KBM-7 (cell line): Measurements from ENCODE around the gene EPN1.

ENCODE experiments used
- DNase-seq: peaks from one replicate; pipeline ENCODE4 v3.0.0-alpha.2; 2015
- in situ Hi-C: fragments of 300-500 bp; cut with MboI; formaldehyde crosslinking; loops from 2 replicates; pipeline ENCODE4 v1.14.3; 2020; ENCODE audit warnings: low sequenced_read_pairs, low pct_unique_long_range_greater_than_20kb, mixed read lengths

Gene EPN1

DNA sequence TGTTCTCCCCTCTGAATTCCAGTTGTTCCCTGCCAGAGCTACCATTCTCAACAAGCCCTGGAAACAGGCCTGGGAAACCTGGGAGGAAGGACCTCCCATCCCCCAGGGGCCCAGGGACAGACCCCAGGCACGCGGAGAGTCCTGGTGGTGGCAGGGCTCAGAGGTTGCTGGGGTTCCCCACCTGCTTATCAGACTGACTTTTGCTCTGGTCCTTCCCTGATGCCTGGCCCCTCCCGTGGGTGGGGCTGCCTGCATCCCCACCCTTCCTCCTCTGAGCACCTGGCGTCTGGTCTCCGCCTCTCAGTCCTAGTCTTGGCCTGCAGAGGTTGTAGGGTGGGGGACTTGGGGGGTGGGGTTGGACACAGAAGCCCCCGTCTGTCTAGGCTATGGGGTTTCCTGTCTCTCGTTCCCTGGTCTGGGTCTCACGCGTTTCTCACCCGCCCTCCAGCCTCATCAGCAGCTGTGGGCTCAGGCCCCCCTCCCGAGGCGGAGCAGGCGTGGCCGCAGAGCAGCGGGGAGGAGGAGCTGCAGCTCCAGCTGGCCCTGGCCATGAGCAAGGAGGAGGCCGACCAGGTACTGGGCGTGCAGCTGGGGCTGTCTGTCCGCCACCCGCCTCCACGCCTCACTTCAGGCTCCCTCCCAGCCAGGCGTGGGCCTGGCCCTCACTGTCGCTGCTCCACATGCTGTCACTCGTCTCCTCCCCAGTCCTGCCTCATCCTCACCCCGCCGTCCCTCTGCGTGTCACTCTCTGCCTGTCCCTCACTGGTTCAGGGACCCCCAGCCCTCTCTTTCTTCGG is 13.6 kb downstream of the EPN1 start:
- DNase-seq, result no peak
- in situ Hi-C loops, result no loop called here

DNA sequence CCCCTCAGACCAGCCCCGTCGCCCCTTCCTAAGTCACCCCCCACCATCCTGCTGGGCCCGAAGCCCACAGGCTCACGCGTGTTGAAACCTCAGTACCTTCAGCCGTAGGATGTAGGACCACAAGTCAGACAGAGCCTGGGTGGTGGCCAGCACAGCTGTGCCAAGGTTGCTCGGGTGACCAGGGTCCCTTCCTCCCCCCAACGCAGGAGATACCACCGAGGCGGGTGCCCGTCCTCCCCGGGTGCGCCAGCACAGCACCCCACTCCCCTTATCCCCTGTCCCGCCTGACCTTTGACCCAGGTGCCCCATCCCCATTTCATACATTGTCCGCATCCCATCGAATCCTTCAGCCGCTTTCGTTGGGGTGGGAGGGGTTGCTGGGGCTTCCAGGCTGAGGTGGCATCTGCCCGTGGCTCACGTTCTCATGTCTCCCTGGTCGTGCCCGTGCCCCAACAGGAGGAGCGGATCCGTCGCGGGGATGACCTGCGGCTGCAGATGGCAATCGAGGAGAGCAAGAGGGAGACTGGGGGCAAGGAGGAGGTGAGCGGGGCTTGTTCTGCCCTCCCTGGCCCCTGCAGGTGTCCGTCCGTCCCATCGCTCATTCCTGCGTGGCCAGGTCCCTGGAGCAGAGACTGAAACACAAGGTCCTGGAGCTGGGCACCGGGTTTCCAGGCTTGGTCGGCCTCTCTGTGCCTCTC is 14.5 kb downstream of the EPN1 start:
- DNase-seq, result no peak
- in situ Hi-C loops, result no loop called here

DNA sequence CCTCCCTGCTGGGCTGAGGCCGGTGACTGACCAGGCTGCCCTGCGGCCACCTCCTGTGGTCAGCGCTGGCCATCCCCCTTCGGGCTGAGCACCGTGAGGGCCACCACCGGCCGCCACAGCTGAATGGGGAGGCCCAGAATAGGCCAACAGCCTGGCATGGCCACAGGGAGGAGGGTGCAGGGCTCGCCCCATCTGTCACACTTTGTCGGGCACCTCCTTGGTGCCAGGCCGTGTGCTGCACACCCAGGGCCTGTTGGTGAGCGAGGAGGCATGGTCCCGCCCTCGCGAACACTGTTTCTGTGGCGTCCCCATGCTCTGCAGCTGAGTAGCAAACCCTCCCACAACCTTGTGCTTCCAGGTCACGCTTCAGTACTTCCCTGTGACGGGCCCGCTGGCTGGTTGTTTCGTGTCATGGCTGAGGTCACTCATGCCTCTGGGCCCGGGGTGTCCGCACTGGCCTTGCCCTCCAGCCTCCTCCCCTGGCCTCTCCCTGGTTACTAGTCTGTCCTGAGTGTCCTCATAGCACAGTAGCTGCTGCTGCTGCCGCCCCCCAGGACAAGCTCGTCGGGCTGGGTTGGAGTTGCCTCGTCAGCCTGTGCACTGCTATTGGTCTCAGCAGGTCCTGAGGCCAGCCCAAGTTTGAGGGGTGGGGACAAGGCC is 15.2 kb downstream of the EPN1 start:
- no peak for DNase-seq
- in situ Hi-C loops, result no loop called here

DNA sequence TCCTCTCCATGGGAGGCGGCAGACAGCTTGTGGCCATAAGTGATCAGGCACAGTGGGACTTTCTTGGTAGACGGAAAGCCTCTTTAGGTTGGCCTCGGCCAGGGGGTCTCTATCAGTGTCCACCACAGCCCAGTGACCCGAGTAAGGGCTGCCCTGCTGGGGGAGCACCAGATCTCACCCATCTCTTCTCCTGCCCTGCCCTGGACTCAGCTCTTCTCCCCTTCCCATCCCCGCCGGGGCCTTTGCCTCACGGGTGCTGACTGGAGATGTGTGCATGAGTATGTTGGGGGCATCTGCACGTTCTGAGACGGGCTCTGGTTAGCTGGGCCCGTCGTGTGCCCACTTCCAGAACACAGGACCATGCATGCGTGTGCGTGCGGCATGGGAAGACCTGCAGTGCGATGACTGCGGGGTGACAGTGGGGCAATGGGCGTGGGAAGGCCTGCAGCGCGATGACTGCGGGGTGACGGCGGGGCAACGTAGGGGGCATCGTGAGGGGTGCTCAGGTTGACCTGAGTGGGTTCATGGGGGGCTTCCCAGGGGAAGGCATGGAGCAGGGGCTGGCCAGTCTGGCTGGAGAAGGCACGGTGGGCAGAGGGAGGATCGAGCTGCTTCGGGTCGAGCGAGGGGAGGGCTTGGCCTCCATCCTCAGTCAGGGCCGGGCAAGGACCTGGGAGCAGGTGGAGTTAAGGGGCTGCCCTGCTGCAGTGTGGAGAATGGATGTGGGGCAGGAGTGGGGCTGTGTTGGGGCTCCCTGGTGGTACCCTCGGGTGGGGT is 15.9 kb downstream of the EPN1 start:
- no peak for DNase-seq
- in situ Hi-C loops, result no loop called here

DNA sequence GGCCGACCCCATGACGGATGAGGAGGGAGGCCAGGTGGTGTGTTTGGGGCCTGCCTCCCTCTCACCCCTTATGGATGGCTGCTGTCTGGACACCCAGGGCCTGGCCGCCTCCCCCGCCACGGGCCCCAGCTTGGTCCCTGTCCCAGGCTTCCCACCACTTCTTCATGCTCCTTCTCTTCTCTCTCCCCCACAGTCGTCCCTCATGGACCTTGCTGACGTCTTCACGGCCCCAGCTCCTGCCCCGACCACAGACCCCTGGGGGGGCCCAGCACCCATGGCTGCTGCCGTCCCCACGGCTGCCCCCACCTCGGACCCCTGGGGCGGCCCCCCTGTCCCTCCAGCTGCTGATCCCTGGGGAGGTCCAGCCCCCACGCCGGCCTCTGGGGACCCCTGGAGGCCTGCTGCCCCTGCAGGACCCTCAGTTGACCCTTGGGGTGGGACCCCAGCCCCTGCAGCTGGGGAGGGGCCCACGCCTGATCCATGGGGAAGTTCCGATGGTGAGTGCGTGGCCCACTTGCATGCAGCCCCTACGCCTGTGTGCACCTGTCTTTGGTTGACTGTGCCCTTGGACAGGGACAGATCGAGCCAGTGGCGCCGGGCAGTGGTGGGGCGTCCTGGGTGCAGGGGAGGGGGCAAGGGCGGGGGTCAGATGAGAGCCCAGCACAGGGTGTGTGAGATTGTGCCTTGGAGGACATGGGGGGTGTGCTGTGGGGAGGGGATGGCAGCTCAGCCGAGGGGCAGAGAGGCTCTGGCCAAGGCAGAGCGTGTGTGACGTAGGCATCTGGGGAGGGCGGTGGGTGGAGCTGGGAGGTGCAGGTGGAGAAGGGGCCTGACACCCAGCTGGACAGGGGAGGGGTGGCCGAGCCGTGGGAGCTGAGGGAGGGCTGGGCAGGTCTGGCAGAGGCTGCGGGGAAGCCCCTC is 16.8 kb downstream of the EPN1 start:
- in situ Hi-C loops, result no loop called here
- no peak for DNase-seq

DNA sequence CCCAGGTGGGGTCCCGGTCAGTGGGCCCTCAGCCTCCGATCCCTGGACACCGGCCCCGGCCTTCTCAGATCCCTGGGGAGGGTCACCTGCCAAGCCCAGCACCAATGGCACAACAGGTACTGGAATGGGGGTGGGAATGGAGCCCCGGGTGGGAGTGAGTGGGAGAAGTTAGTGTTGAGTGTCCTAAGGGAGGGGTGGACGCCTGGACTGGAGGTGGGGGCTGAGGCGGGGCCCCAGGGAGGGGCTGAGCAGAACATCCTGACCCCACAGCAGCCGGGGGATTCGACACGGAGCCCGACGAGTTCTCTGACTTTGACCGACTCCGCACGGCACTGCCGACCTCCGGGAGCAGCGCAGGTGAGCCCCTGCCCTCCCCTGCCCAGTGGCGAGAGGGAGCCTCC is 17.7 kb downstream of the EPN1 start:
- no peak for DNase-seq
- in situ Hi-C loops, result no loop called here

DNA sequence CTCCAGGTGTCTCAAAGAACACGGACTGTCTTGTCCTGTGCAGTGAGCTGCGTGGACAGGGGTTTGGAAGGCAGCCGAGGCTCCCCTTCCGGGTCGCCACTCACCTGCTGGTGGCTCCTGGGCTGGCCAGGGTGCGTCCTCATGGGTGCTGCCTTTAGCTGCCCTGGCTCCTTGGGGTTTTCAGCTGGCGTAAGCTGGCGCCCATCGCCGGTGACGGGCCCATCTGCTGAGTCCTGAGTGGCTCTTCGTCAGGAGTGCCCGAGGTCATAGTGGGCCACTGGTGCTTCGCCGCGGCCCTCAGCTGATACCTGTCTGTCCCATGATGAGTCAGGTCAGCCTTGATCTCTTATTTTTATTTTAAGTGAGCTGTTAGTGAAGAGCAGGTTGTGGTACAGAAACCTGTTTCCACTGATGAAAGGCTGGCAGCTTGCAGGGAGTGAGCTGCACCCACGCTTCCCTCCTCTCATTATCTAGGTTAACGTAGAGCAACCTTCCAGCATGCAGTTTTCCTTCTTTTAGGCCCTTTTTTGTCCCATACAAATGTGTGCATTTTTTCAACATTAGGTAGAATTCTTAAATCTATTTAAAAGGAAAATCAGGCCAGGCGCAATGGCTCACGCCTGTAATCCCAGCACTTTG is 18.4 kb downstream of the EPN1 start:
- in situ Hi-C loops, result no loop called here
- DNase-seq, result no peak

DNA sequence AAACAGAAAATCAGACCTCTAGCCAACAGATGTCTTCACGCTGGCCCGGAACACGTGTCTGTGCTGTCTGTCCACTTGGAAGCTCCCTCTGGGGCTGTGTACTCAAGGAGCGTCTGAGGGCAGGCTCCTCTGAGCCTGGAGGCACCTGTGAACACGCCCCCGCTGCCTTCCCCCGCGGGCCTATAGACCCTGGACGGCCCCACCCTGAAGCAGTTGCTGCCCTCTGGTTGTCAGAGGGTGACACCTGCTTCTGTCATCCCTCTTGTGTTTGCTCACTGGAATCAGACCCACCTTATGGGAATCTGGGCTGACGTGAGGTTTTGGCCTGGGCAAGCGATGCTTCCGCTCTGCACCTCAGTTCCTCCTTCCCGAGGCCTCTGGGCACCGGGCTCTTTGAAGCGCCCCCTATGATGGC is 19.2 kb downstream of the EPN1 start:
- in situ Hi-C loops, result no loop called here
- no peak for DNase-seq

DNA sequence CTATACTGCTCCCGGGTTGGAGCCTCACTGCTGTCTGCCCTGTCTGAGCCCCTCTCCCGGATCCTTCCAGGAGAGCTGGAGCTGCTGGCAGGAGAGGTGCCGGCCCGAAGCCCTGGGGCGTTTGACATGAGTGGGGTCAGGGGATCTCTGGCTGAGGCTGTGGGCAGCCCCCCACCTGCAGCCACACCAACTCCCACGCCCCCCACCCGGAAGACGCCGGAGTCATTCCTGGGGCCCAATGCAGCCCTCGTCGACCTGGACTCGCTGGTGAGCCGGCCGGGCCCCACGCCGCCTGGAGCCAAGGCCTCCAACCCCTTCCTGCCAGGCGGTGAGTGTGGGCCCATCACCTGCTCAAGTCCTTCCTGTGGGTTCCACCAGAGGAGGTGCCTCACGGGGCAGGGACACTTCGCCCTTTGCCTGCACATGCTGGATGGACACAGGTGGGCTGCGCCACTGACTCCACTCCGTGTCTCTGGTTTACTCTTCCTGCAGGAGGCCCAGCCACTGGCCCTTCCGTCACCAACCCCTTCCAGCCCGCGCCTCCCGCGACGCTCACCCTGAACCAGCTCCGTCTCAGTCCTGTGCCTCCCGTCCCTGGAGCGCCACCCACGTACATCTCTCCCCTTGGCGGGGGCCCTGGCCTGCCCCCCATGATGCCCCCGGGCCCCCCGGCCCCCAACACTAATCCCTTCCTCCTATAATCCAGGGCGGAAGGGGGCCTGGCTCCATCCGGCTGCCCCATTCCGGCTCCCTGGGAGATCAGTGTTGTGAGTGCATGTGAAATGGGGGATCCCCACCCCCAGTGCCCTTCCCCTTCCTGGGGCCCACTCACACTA is 19.8 kb downstream of the EPN1 start:
- no peak for DNase-seq
- in situ Hi-C loops, result no loop called here

DNA sequence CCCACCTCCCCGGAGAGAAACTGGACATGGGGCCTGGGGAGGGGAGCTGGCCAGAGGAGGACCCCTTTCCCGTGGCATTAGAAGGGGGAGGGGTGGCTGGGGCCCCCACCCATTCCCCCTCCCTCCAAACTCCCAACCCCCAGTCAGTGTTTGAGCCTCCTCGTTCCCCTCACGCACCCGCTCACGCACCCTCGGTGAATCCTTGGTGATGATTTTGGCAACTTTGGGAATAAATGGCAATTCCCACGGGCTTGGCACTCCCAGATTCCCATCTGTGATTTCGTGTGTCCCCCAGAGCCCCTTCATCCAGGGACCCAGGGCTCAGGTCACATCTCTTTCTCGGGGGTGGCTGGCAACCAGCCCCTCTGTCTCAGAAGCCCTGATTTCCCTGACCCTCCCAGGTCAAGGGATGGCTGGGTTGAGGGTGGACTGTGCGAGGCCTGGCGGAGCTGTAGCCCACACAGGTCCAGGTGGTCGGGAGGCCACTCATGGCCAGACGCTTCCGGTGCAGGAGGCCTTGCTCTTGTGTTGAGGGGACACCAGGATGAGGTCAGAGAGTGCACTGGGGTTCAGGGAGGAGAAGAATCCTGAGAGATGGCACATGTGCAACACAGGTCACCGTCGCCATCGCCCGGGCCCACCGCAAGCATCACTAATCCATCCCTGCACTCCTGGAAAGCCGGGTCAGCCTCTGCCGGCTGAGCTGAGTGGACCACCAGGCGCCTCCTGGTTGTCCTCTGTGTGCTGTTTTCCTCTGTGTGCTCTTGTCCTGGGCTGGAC is 20.7 kb downstream of the EPN1 start:
- in situ Hi-C loops, result no loop called here
- no peak for DNase-seq

DNA sequence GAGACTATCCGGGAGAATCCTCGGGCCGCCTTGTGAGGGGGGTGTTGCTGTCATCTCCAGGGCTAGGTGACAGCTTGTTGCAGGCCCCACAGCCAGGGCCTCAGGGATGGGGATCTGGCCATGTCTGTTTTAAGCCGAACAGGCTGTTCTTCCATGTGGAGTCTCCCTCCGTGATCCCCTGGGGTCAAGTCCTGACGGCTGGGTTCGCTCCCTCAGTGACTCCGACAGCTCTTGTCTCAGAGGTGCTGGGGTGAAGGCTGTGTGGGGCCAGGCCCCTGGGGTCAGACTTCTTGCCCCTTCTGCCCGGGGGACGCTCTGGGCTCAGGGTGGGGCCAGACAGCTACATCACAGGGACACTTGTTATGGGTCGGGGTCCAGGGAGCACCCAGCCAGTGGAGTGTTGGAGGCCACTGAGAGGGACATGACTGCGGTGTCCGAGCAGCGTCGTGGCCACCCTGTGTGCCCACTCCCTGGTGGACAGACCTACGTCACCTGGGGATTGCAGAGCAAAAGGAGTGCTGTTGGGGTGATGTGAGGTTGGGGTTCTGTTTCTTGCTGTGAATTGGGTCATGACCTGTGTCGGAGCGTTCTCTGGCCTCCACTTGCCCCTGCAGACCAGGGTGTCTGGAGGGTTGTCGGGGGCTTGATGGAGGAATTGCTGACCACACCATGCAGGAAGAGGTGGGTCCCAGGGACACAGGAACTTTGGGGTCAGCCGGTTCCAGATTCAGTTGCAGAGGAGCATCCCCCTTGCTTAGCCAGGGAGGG is 21.5 kb downstream of the EPN1 start:
- in situ Hi-C loops, result no loop called here
- no peak for DNase-seq

DNA sequence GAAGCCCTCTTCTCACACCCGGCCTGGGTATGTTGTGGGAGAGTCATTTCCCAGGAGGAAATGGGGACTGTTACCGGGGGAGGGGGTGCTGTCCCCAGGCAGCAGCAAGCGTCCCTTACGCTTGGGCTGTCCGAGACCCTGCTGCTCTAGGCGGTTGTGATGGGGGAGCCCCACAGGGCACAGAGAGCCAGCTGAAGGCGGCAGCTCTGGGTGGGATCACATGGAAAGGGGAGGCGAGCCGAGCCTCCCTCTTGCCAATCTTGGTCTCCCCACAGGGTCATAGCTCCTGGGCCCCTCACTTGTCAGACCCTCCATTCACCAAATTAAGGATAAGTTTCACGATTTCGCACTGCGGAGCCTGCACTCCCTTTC is 22.0 kb downstream of the EPN1 start:
- DNase-seq, result no peak
- in situ Hi-C loops, result no loop called here

DNA sequence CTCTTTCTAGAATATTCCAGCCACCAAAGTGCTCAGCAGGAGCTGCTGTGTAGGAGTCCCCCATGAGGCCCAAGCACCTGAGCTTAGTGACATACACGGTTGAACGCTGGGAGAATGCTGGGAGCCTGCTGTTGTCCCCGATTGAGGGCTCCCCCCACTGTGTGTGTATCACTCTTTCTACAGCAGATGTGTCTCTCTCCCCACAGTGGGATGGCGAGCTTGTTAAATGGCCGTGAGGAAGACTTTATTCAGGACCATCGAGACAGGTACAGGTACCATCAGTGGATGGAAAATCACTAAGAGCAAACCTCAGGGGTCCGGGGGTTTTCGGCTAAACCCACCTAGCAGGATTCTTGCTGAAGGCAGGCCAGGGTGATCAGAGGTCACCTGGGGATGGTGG is 22.7 kb downstream of the EPN1 start:
- in situ Hi-C loops, result no loop called here
- DNase-seq, result no peak

DNA sequence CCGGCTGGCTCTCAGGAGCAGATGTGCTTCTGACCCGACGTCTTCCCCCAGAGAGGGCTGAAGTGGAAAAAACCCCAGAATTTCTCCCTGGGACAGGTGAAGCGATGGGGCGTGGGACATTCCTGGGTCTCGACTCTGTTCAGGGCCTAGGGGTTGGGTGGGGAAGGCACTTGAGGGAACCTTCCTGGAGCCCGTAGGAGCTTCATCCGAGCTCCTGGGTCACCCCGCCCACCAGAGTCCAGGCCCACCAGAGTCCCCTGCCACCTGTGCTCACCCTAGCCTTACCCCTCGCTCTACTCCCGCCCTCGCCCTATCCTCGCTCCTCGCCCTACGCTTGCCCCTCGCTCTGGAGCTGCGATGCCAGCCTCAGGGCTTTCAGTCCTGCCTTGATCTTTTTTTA is 23.2 kb downstream of the EPN1 start:
- no peak for DNase-seq
- in situ Hi-C loops, result no loop called here

DNA sequence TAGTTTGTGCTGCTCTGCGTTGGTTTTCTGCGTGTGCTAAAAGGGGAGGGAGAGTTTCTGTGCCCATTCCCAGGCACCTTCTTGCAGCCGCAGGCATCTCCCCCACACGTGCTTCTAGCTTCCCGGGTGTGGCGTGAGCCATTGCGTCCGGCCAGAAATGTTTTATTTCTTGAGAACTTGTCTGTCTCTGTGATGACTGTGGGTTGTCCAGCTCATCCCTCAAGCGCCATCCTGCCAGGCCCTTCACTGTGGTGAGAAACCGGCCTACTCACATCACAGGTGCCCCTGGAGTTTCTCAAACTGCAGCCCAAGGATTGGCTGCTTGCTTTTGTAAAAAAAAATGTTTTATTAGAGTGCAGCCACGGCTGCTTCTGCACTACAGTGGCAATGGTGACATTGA is 24.2 kb downstream of the EPN1 start:
- no peak for DNase-seq
- in situ Hi-C loops, result no loop called here

DNA sequence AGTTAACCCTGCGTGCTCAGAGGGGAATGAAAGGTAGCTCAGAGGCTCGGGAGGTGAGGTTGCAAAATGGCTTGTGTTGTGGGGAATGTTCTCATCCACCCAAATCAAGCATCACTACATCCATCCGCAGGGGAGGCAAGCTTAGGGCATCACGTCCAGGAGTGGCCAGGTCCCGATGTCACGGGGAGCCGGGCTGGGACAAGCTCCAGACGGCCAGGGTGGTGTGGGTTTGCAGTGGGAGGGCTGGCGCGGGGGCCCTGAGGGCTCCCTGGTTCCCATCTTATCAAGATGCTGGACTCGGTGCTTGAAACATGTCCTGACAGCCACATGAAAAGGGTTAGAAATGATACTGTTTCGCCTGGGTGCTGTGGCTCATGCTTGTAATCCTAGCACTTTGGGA is 25.8 kb downstream of the EPN1 start:
- no peak for DNase-seq
- in situ Hi-C loops, result no loop called here
